Hematopoietic multipotent progenitor cell treated with erythropoietin and hydrocortisone succinate and interleukin-3 and kit ligand, for 15 days (in vitro differentiated cells): ENCODE data around the gene SH3GL1.

ENCODE experiments used
- DNase-seq: peaks from one replicate; pipeline ENCODE4 v3.0.0-alpha.2; 2015; ENCODE audit warnings: low spot score

The SH3GL1 gene

GRCh38 chr19:4375164-4376027 is 25.0 kb downstream of the SH3GL1 start:
- DNase-seq = peak; percentile 96

DNA sequence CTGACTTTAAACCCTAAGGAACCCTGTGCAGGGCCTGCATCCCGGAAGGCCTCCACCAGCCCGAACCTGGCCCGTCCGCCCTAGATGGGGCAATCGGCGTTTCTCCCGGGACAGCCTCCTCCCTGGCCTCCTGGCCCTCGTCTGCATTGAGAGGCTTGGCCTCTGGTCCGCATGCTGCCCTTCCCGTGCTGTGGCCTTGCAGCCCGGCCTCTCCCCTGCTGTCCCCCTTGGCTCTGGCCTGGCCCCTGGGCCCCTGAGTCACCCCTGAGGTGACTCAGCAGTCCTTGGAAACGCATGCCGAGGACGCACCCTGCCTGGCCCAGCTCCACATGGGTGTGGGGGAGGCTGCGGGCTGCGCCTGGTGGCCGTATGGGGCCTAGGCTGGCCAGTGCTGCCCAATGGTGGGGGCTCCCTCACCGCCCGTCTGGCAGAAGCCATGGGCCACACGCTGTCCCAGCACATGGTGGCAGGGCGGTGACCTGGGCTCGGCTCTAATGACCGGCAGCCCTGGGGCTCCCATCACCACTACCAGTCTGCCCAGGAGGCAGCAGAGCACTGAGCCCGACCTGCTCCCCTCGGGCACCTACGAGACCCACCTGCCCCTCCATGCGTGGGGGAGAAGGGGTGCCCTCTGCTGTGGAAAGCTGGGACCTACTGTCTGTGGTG is 25.7 kb downstream of the SH3GL1 start:
- peak; percentile 95 for DNase-seq

DNA sequence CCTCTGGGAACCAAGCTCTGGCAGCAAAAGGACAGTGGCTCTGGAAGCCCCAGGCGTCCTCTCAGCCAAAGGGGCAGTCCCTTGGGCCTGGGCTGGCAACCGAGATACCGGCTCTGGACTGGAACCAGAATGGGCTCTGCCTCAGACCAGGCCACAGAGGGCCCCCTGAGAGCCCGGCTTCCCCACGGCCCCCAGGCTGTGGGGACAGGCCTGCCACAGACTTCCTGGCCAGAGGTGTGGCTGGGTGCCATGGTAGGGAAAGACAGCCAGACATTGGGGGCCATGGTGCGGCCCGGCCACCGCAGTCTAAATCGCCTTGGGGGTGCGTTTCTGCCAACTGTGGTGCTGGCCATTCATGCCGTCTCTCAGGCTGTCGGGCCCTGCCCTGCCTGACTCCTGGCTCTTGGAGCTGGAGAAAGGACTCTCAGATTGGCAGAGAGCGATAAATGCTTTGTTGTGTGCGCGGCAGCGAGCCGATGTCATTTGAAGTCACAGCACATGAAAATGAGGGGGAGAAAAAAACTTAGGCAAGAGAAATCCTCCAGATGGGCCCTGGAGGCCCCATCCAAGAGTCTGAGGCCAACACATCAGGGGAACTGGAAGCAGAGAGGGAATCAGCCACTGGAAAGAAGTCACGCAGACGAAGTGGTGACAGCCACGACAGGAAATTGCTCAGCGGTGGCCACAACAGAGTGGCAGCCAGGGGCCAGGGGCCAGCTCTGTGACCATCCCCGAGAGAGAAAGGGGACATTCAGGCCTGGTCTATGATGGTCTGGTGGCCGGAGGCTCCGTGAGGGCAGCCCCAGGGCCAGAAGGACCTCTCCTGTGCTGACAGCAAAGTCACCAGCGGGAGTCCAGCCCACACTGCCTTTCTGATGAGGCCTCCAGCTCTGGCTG is 26.5 kb downstream of the SH3GL1 start:
- peak; percentile 40 for DNase-seq

DNA sequence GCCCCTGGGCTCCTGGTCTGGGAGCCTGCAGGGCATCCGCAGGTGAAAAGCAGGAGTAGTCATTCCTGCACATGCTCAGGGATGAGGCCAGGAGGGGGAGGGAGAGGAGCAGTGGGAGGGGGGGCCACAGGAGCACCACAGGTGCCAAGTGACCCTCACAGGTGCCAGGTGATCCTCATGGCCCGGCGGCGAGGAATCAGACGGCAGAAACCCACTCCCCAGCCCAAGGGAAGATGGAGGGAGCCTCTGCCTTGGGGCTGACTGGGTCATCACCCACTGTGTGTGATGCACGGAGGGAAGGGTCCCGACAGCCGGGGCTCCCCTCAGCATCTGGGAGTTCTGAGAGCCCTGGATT is 27.4 kb downstream of the SH3GL1 start:
- DNase-seq = no peak

GRCh38 chr19:4372165-4373012 is 28.0 kb downstream of the SH3GL1 start:
- DNase-seq = peak; percentile 68

- no peak for DNase-seq
Measured at GRCh38 chr19:4371247-4372164, 28.8 kb downstream of the SH3GL1 start.

GRCh38 chr19:4370418-4371041 is 29.8 kb downstream of the SH3GL1 start:
- no peak for DNase-seq

DNA sequence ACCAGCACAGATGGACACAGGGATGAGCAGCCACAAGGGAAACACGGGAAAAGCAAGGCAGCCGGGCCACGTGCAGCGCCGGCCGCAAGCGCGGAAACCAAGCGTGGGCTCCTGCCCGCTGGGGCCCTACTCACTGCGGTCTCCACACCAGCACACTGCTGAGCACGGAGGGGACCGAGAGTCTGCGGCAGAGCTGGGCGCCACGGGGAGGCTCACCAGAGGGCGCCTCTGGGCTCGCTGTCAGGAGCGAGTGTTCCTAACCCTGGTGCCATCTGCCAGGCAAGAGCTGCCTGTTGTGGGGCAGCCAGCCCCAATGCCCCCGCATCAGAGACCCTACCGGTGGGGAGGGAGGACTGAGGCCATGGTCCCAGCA is 30.5 kb downstream of the SH3GL1 start:
- DNase-seq = peak; percentile 84

- peak; percentile 54 for DNase-seq
Measured at GRCh38 chr19:4369109-4369887, 31.0 kb downstream of the SH3GL1 start.

GRCh38 chr19:4368128-4368820 is 32.1 kb downstream of the SH3GL1 start:
- DNase-seq = no peak

- no peak for DNase-seq
Measured at GRCh38 chr19:4367781-4368127, 32.6 kb downstream of the SH3GL1 start.

DNA sequence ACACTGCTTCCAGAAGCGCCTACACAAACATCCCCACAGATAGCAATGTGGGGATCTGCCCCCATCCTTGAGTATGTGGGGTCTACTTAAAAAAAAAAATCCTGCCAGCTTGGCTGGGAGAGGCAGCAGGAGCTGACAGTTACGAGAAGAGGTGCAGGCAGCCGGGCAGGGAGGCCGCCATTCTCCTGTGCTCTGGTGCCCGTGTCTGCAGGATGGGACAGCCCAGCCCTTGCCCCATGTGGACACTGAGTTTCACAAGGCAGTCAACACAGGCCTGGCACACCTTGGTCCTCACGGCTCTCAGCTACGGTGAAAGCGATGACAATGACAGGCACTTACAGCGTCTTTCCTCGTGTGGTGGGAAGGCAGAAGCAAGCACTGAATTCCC is 33.0 kb downstream of the SH3GL1 start:
- DNase-seq = no peak

- DNase-seq = no peak
Measured at GRCh38 chr19:4366666-4367335, 33.5 kb downstream of the SH3GL1 start.

GRCh38 chr19:4365791-4366665 is 34.3 kb downstream of the SH3GL1 start:
- no peak for DNase-seq

DNA sequence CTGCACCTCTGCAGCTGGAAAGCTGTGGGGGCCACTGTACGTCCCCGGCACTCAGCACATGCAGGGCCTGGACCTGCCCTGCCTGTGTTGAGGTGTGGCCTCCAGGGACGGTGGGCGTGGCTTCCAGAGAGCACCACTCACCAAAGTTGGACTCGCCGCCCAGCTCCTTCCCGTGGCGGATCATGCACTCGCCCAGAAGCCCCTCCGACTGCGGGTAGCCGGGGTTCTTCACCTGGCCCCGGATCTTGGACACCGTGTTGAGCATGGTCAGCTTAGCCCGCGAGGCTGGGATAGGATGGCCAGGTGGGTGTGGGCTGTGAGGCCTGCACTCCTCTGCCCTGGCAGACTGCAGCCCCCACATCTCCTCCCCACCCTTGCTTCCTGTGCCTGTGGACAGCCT is 35.0 kb downstream of the SH3GL1 start:
- DNase-seq = peak; percentile 44

DNA sequence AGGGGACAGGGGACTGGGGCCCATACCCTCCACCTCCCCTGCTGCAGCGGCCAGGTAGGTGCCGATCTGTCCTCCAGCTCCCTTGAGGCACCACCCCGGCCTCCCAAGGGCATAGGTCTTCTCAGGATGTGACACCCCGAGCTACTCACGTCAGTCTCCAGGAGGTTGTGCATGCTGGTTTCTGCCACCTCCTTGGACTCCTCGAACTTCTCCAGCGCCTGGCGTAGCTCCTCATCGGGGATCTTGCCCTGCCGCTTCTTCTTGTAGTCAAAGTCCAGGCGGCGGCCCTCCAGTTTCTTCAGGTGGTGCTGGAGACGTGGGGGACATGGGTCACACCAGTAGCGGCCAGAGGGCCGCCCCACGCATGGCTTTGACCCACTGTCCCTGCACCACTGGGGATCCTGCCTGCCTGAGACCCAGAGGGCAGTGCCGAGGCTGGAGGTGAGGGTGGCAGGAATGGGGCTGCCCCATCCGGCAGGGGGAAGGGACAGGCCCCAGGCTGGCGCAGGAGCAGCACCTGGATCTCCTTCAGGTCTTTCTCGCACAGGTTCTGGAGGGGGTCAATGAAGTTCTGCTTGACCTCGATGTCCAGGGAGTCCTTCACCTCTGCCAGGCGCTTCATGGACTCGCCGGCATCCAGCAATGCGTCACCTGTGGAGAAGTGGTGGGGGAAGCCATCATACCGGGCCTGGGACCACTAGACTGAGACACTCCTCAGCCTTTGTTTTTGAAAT is 36.6 kb downstream of the SH3GL1 start:
- DNase-seq = no peak
